ENCODE results near the gene RNF183. TPM values are rescaled to one million over a fixed set of nuclear protein-coding genes. Genes with fewer than 3 reads are reported as not detected.

The RNF183 gene
- total RNA-seq, 4 donors from 2014 or later = not detected

DNA sequence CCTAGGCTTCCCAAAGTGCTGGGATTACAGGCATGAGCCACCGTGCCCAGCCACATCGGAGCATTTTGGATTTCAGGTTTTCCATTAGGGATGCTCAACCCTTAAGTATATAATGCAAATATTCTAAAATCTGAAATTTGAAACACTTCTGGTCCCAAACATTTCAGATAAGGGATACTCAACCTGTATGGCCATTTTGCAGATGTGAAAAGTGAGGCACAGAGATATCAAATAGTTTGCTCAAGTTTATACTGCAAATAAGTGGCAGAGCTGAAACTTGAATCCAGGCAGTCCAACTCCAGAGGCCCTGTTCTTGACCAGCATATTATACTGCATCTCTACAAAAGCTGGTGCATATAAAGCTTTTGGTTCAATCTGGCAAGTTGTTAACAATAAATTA is 34.5 kb upstream of the RNF183 start:
- DNase-seq = no peak
- Histone ChIP-seq H3K27ac (no peak overlapping the region), H3K4me1 (peaks cover 9 to 13% of the 10 kb centered on the region in 2 donors), H3K27me3 (no peaks in the 10 kb centered on the region), H3K4me3 (no peak overlapping the region), H3K36me3 (no peaks in the 10 kb centered on the region), H3K9me3 (no peaks in the 10 kb centered on the region)
- in situ Hi-C loops (cut with MboI; ENCODE audit: low sequenced_read_pairs in 4 of 4) (loop anchor here in 1 of 4 donors (10.0 kb wide), 1 partner anchor 57 kb away; no protein-coding TSS in a partner anchor), intact Hi-C loops (cut with DNase I; ENCODE audit: low total_unique reads) (no loop called here)
- ATAC-seq = no peak
- TF ChIP-seq, protein P1, sequence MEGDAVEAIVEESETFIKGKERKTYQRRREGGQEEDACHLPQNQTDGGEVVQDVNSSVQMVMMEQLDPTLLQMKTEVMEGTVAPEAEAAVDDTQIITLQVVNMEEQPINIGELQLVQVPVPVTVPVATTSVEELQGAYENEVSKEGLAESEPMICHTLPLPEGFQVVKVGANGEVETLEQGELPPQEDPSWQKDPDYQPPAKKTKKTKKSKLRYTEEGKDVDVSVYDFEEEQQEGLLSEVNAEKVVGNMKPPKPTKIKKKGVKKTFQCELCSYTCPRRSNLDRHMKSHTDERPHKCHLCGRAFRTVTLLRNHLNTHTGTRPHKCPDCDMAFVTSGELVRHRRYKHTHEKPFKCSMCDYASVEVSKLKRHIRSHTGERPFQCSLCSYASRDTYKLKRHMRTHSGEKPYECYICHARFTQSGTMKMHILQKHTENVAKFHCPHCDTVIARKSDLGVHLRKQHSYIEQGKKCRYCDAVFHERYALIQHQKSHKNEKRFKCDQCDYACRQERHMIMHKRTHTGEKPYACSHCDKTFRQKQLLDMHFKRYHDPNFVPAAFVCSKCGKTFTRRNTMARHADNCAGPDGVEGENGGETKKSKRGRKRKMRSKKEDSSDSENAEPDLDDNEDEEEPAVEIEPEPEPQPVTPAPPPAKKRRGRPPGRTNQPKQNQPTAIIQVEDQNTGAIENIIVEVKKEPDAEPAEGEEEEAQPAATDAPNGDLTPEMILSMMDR (IDR thresholded peaks at IDR 0.05 in 4 of 5, conservative IDR thresholded peaks at IDR 0.05 in 1 of 5) = no peak
- TF ChIP-seq POLR2A (IDR thresholded peaks at IDR 0.05) = no peak

DNA sequence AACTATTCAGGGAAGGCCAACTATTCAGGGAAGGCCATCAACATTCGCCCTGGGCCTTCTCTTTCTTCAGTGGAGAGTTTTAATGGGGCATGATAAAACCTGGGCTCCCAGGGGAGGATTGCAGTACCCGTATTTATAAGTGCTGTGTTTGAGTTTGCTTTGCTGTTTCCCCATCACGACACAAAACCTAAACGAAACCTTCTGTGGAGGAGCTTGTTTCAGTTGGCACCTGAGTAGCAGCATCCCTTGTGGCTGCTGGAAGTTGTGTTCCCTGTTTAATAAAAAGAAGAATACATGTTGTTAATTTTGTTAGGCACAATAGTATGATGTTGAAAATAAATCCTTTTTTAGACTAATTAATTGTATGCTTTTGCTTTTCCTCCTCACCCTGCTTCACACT is 28.6 kb upstream of the RNF183 start:
- no peak overlapping the region for H3K27ac ChIP-seq
- DNase-seq (no peak), ATAC-seq (no peak)
- in situ Hi-C loops (cut with MboI; ENCODE audit: low sequenced_read_pairs in 4 of 4) = loop anchor here in 1 of 4 donors (10.0 kb wide), 1 partner anchor 63 kb away; no protein-coding TSS in a partner anchor
- H3K36me3 ChIP-seq = no peaks in the 10 kb centered on the region
- intact Hi-C loops (cut with DNase I; ENCODE audit: low total_unique reads) = no loop called here
- no peak overlapping the region for H3K4me3 ChIP-seq
- TF ChIP-seq, protein P1 (IDR thresholded peaks at IDR 0.05 in 4 of 5, conservative IDR thresholded peaks at IDR 0.05 in 1 of 5) = no peak
- TF ChIP-seq POLR2A (IDR thresholded peaks at IDR 0.05) = no peak
- H3K4me1 ChIP-seq = no peaks in the 10 kb centered on the region
- H3K27me3 ChIP-seq = no peaks in the 10 kb centered on the region
- H3K9me3 ChIP-seq = no peaks in the 10 kb centered on the region

DNA sequence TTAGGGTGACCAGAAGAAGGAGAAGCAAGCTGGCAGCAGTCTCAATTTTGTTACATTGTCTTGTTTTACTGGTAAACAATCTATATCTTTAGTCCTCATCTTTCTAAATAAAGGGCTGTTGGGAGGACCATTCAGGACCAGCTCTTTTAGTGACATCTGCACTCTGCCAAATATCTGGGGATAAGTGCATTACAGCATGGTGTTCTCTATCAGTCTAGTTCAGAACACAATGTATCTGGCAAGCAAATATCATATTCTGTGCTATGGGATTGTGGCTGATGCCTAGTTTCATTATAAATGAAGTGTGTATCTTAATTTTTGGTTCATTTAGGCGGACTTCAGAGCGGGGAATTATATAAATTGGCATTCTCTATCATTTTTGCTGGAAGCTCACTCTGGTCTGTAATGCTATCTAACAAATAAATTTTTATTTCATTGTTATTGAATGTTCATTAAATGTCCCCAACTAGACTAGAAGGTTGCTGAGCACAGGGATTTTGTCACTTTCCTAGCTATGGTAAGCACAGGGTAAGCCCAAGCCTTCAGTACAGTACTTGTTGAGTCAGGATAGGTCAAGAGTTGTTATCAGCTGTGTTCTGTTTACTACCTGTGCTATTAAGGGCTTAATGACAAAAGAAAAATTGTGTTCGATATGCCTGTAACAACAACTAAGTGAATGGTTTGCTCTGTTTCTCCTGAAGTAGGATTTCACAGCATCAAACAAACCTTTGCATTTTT is 25.0 kb upstream of the RNF183 start:
- TF ChIP-seq, protein P1 (IDR thresholded peaks at IDR 0.05 in 4 of 5, conservative IDR thresholded peaks at IDR 0.05 in 1 of 5) = no peak
- no peak for TF ChIP-seq POLR2A (IDR thresholded peaks at IDR 0.05)
- no peaks in the 10 kb centered on the region for H3K27me3 ChIP-seq
- no peak for DNase-seq
- no peak overlapping the region for H3K27ac ChIP-seq
- in situ Hi-C loops (cut with MboI; ENCODE audit: low sequenced_read_pairs in 4 of 4) = no loop called here
- no peaks in the 10 kb centered on the region for H3K36me3 ChIP-seq
- H3K4me3 ChIP-seq = no peak overlapping the region
- ATAC-seq = no peak
- H3K4me1 ChIP-seq = no peaks in the 10 kb centered on the region
- no peaks in the 10 kb centered on the region for H3K9me3 ChIP-seq
- intact Hi-C loops (cut with DNase I; ENCODE audit: low total_unique reads) = no loop called here

DNA sequence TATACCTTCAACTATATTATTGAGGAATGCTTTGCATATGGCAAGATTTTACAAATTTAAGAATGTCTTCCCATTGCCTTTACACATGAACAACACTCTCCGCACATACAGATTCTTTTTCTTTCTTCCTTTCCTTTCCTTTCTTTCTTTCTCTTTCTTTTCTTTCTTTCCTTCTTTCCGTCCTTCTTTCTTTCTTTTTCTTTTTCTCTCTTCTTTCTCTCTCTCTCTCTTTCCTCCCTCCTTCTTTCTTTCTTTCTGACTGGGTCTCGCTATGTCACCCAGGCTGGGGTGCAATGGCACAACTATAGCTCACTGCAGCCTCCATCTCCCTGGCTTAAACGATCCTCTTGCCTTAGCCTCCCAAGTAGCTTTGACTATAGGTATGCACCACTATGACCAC is 23.1 kb upstream of the RNF183 start:
- intact Hi-C loops (cut with DNase I; ENCODE audit: low total_unique reads) = no loop called here
- no peaks in the 10 kb centered on the region for H3K9me3 ChIP-seq
- H3K36me3 ChIP-seq = no peaks in the 10 kb centered on the region
- no peak overlapping the region for H3K27ac ChIP-seq
- no peaks in the 10 kb centered on the region for H3K27me3 ChIP-seq
- TF ChIP-seq, protein P1 (IDR thresholded peaks at IDR 0.05 in 4 of 5, conservative IDR thresholded peaks at IDR 0.05 in 1 of 5) = no peak
- TF ChIP-seq POLR2A (IDR thresholded peaks at IDR 0.05) = no peak
- in situ Hi-C loops (cut with MboI; ENCODE audit: low sequenced_read_pairs in 4 of 4) = no loop called here
- ATAC-seq = no peak
- H3K4me3 ChIP-seq = no peak overlapping the region
- no peak for DNase-seq
- H3K4me1 ChIP-seq = no peaks in the 10 kb centered on the region

Data from gastrocnemius medialis (tissue), 4 donors.